ENCODE results near the gene CCDC12. TPM values are rescaled to one million over a fixed set of nuclear protein-coding genes. Genes with fewer than 3 reads are reported as not detected.
A peak's percentile ranks its signal among the peaks of the same experiment; 100 is the strongest.
"Not testable (repeated sequence)": the region's sequence is repeated elsewhere in the genome, so short reads cannot be mapped to it uniquely, and the experiment has no call there.

The CCDC12 gene
- total RNA-seq, 1 experiment from 2014 or later: 33.1 TPM

GRCh38 chr3:46984591-46985459 is 8.3 kb upstream of the CCDC12 start:
- DNase-seq (ENCODE audit: extremely low read depth, low read depth): no peak

GRCh38 chr3:46982546-46982945 is 6.0 kb upstream of the CCDC12 start:
- no peak for DNase-seq (ENCODE audit: extremely low read depth, low read depth)

- DNase-seq (ENCODE audit: extremely low read depth, low read depth): no peak
These were observed 5.5 kb upstream of the CCDC12 start for GRCh38 chr3:46981932-46982471.

GRCh38 chr3:46979958-46980497 is 3.5 kb upstream of the CCDC12 start:
- DNase-seq (ENCODE audit: extremely low read depth, low read depth): no peak

- DNase-seq (ENCODE audit: extremely low read depth, low read depth): peak; percentile 88
These were observed 2.7 kb upstream of the CCDC12 start, which contains the start of gene NBEAL2 for GRCh38 chr3:46978985-46979944. Gene NBEAL2, plus strand, starts transcription at chr3:46979666. Its CDS starts 196 bp downstream, at chr3:46979862.

GRCh38 chr3:46978381-46978780 is 1.8 kb upstream of the CCDC12 start:
- no peak for DNase-seq (ENCODE audit: extremely low read depth, low read depth)

GRCh38 chr3:46977811-46978195 is 1.3 kb upstream of the CCDC12 start:
- DNase-seq (ENCODE audit: extremely low read depth, low read depth): no peak

GRCh38 chr3:46974421-46975171 is 1.9 kb downstream of the CCDC12 start:
- no peak for DNase-seq (ENCODE audit: extremely low read depth, low read depth)

- DNase-seq (ENCODE audit: extremely low read depth, low read depth): no peak
These were observed 4.1 kb downstream of the CCDC12 start for GRCh38 chr3:46972396-46972795.

GRCh38 chr3:46971742-46972141 is 4.8 kb downstream of the CCDC12 start:
- no peak for DNase-seq (ENCODE audit: extremely low read depth, low read depth)

GRCh38 chr3:46971151-46971550 is 5.4 kb downstream of the CCDC12 start:
- no peak for DNase-seq (ENCODE audit: extremely low read depth, low read depth)

GRCh38 chr3:46970391-46971091 is 6.0 kb downstream of the CCDC12 start:
- no peak for DNase-seq (ENCODE audit: extremely low read depth, low read depth)

- DNase-seq (ENCODE audit: extremely low read depth, low read depth): no peak
These were observed 7.6 kb downstream of the CCDC12 start for GRCh38 chr3:46968783-46969428.

GRCh38 chr3:46966811-46967210 is 9.7 kb downstream of the CCDC12 start:
- DNase-seq (ENCODE audit: extremely low read depth, low read depth): no peak

- no peak for DNase-seq (ENCODE audit: extremely low read depth, low read depth)
These were observed 11.4 kb downstream of the CCDC12 start for GRCh38 chr3:46965151-46965550.

- not testable (repeated sequence) for DNase-seq (ENCODE audit: extremely low read depth, low read depth)
These were observed 12.4 kb downstream of the CCDC12 start for GRCh38 chr3:46964038-46964590.

- no peak for DNase-seq (ENCODE audit: extremely low read depth, low read depth)
These were observed 13.6 kb downstream of the CCDC12 start for GRCh38 chr3:46962990-46963389.

- DNase-seq (ENCODE audit: extremely low read depth, low read depth): no peak
These were observed 14.1 kb downstream of the CCDC12 start for GRCh38 chr3:46962427-46962826.

GRCh38 chr3:46960835-46961234 is 15.7 kb downstream of the CCDC12 start:
- no peak for DNase-seq (ENCODE audit: extremely low read depth, low read depth)
